OCI-LY1 (cell line): ENCODE results near the gene ZBP1.

Source experiments
- EZH2 ChIP-seq: fragments of 200-600 bp; sonication (generic), shearing (Covaris generic); IDR thresholded peaks from 2 replicates; pipeline ENCODE4 v1.8.0; 2017; ENCODE audit warnings: borderline replicate concordance, mixed run types, mild to moderate bottlenecking, antibody characterized with exemption, low read length, moderate library complexity, mixed read lengths
- TF ChIP-seq, protein P1 (sequence below): fragments of 200-600 bp; sonication (generic), shearing (Covaris generic); IDR thresholded peaks from 2 replicates; pipeline ENCODE4 v1.5.1; 2017; ENCODE audit warnings: mild to moderate bottlenecking, antibody characterized with exemption, low read length, moderate library complexity, mixed read lengths

- TF ChIP-seq, protein P1, sequence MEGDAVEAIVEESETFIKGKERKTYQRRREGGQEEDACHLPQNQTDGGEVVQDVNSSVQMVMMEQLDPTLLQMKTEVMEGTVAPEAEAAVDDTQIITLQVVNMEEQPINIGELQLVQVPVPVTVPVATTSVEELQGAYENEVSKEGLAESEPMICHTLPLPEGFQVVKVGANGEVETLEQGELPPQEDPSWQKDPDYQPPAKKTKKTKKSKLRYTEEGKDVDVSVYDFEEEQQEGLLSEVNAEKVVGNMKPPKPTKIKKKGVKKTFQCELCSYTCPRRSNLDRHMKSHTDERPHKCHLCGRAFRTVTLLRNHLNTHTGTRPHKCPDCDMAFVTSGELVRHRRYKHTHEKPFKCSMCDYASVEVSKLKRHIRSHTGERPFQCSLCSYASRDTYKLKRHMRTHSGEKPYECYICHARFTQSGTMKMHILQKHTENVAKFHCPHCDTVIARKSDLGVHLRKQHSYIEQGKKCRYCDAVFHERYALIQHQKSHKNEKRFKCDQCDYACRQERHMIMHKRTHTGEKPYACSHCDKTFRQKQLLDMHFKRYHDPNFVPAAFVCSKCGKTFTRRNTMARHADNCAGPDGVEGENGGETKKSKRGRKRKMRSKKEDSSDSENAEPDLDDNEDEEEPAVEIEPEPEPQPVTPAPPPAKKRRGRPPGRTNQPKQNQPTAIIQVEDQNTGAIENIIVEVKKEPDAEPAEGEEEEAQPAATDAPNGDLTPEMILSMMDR, result no peak
- TF ChIP-seq EZH2, result no peak
Measured at GRCh38 chr20:57651881-57652605, 31.8 kb upstream of the ZBP1 start.
